ENCODE data around the gene FXYD2. TPM values are rescaled to one million over a fixed set of nuclear protein-coding genes. Genes with fewer than 3 reads are reported as not detected.

The FXYD2 gene
- total RNA-seq, 1 donor from 2014 or later: not detected

DNA sequence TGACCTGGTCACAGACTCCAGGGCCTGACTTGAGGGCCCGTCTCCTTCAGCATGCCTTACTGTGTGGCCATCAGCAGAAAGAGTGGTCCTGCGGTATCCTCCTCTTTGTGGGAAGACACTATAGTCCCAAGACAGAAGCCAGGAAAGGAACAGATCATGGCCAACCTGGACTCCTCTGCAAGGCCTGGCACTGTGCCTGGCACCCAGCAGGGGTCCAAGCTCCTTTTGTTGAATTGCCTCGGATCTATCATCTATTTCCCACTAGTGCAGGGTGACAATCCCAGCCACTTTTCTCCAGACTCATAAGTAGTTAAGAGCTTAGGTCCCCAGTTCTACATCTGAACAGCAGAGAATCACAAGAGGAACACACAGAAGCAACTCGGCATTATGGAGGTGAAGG, 54.5 kb downstream of the FXYD2 start:
- Histone ChIP-seq H4K20me1 (ENCODE audit: insufficient read depth, low read length) (no peaks in the 10 kb centered on the region), H2AFZ (ENCODE audit: low read depth, low read length) (no peak overlapping the region), H3K9ac (ENCODE audit: low read length) (no peak overlapping the region), H3K4me3 (ENCODE audit: insufficient read depth, low read depth, low read length) (no peak overlapping the region), H3K9me3 (ENCODE audit: insufficient read depth, low read depth, low read length) (no peaks in the 10 kb centered on the region), H3K27ac (ENCODE audit: low read depth, low read length) (no peak overlapping the region), H3K4me1 (ENCODE audit: insufficient read depth, low read length) (no peaks in the 10 kb centered on the region), H3K36me3 (ENCODE audit: insufficient read depth, low read length) (no peaks in the 10 kb centered on the region), H3K4me2 (ENCODE audit: low read length) (no peak overlapping the region), H3K79me2 (ENCODE audit: insufficient read depth, low read length) (no peaks in the 10 kb centered on the region), H3K27me3 (ENCODE audit: insufficient read depth, low read length) (peaks cover 2% of the 10 kb centered on the region)
- Mint-ChIP-seq H3K4me1 (ENCODE audit: low read depth, unreplicated experiment) (no peaks in the 10 kb centered on the region), H3K9me3 (ENCODE audit: unreplicated experiment) (no peaks in the 10 kb centered on the region), H3K36me3 (ENCODE audit: low read depth, unreplicated experiment) (no peaks in the 10 kb centered on the region), H3K4me3 (ENCODE audit: unreplicated experiment) (no peak overlapping the region), H3K27ac (ENCODE audit: unreplicated experiment) (no peak overlapping the region), H3K27me3 (ENCODE audit: low read depth, unreplicated experiment) (peaks cover 73% of the 10 kb centered on the region)
- FAIRE-seq (no peak), DNase-seq (ENCODE audit: low read depth) (no peak)
- TF ChIP-seq EZH2 (IDR thresholded peaks at IDR 0.05; ENCODE audit: insufficient read depth, low read length): no peak
- TF ChIP-seq, protein P1, sequence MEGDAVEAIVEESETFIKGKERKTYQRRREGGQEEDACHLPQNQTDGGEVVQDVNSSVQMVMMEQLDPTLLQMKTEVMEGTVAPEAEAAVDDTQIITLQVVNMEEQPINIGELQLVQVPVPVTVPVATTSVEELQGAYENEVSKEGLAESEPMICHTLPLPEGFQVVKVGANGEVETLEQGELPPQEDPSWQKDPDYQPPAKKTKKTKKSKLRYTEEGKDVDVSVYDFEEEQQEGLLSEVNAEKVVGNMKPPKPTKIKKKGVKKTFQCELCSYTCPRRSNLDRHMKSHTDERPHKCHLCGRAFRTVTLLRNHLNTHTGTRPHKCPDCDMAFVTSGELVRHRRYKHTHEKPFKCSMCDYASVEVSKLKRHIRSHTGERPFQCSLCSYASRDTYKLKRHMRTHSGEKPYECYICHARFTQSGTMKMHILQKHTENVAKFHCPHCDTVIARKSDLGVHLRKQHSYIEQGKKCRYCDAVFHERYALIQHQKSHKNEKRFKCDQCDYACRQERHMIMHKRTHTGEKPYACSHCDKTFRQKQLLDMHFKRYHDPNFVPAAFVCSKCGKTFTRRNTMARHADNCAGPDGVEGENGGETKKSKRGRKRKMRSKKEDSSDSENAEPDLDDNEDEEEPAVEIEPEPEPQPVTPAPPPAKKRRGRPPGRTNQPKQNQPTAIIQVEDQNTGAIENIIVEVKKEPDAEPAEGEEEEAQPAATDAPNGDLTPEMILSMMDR (IDR thresholded peaks at IDR 0.05; ENCODE audit: insufficient read depth, low read depth, low read length): no peak

Other genes with a start within 250 kb of the FXYD2 start
- gene DSCAML1, start 27.5 kb downstream of the FXYD2 start, total RNA-seq: 0.16 TPM in 1 of 2 replicates, not detected in the other
- 8.1 and 10.5 TPM in 2 replicates for gene FXYD6, start 51.9 kb upstream of the FXYD2 start, total RNA-seq
- 0.10 and 0.66 TPM in 2 replicates for gene TMPRSS13, start 104.7 kb upstream of the FXYD2 start, total RNA-seq
- 0.12 and 0.73 TPM in 2 replicates for gene IL10RA, start 161.7 kb upstream of the FXYD2 start, total RNA-seq